Measurements from ENCODE around the gene IL26.
A peak's percentile ranks its signal among the peaks of the same experiment; 100 is the strongest.

Gene IL26

DNA sequence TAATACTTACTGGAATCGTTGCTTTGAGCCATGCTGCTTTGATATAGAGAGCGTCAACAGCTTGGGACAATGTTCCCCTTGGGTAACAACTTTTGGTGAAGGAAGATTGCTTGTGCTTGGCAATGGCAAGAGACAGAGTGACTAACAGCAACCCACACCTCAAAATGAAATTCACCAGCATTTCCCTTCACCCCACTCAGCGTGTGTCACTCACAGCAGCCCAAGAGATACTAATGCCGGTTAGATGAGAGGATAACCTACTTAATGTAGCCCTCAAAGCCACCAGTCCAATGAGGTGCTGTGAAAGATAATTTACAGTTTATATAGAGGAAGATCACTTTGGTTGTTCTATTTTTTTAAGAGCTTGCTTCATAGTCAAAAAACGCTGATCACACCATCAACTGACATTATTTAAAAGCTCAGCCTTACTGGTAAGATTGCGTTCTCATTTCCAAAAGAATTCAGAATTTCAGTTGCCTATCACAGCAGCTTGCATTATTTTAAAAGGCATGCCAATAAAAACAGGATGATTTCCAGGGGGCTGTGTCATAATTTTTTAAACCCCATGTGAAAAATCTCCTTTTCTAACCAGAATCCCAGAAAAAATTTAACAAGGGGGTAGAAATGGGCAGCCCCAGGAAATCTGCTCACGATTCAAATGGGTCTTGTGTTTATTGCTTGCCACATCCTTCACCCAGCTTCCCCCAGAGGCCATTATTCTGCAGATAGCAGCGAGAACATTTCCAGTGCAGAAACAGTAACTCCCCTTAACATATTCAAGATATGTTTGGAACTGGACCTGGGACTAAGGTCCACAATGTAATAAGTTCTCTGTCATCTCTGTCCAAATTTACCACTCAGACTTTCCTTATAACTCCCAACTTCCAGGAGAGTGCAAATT is at the start of gene IL26:
IL26 (minus strand) TSS at position 235 of the 901 bp plus-strand sequence; CDS start at position 181, 54 bp downstream.
- Mint-ChIP-seq H3K36me3 (ENCODE audit: low read depth) (no peaks in the 10 kb centered on the region), H3K27me3 (ENCODE audit: low read depth) (no peaks in the 10 kb centered on the region), H3K4me3 (no peak within 1 kb of the TSS), H3K4me1 (peaks cover 26% of the 10 kb centered on the region), H3K9me3 (no peaks in the 10 kb centered on the region), H3K27ac (peak within 1 kb of the TSS in 2 of 3 experiments; percentile 83 to 92)
- TF ChIP-seq, protein P1, sequence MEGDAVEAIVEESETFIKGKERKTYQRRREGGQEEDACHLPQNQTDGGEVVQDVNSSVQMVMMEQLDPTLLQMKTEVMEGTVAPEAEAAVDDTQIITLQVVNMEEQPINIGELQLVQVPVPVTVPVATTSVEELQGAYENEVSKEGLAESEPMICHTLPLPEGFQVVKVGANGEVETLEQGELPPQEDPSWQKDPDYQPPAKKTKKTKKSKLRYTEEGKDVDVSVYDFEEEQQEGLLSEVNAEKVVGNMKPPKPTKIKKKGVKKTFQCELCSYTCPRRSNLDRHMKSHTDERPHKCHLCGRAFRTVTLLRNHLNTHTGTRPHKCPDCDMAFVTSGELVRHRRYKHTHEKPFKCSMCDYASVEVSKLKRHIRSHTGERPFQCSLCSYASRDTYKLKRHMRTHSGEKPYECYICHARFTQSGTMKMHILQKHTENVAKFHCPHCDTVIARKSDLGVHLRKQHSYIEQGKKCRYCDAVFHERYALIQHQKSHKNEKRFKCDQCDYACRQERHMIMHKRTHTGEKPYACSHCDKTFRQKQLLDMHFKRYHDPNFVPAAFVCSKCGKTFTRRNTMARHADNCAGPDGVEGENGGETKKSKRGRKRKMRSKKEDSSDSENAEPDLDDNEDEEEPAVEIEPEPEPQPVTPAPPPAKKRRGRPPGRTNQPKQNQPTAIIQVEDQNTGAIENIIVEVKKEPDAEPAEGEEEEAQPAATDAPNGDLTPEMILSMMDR (IDR thresholded peaks at IDR 0.05; ENCODE audit: unreplicated experiment in 3 of 3): no peak

DNA sequence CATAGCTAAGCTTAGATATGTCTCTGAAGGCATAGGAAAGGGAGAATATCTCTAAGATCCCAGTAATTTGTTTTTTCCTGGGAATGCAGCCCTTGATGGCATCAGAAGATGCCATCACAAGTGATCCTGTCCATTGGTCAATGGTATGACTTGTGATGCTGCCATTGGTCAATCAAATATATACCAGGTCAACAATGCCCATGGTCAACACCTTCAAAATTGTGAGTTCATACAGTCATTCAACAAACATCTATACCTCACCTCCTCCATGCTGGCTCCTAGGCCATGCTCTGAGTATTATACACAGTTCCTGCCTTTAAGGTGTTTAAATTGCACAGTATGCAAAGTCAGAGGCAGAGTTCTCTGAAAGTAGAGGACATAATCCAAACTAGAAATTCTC is 47.1 kb upstream of the IL26 start:
- H3K9me3 Mint-ChIP-seq: no peaks in the 10 kb centered on the region
- H3K4me3 Mint-ChIP-seq: no peak overlapping the region
- no peak overlapping the region for H3K27ac Mint-ChIP-seq
- TF ChIP-seq, protein P1 (IDR thresholded peaks at IDR 0.05; ENCODE audit: unreplicated experiment in 3 of 3): no peak
- no peaks in the 10 kb centered on the region for H3K36me3 Mint-ChIP-seq (ENCODE audit: low read depth)
- H3K27me3 Mint-ChIP-seq (ENCODE audit: low read depth): no peaks in the 10 kb centered on the region
- H3K4me1 Mint-ChIP-seq: peaks cover 32% of the 10 kb centered on the region

DNA sequence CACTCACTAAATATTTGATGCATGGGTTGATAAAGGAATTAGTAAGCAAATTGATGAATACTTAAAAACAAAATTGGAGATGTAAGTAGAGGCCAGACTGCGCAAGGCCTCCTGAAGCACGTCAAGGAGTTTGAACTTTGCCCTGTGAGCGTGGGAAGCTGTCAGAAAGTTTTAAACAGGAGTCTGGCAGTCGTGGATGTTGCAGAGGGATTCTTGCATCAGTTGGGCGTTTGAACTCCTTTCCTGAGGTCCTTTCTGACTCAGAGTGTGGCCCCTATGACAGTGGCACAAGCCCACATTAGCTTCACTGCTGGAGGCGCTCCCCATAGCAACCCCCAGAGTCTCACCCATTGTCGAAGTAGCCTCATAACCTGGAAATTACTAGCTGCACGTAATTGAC is 45.7 kb upstream of the IL26 start:
- peak overlapping the region in 2 of 3 experiments; percentile 25 to 46 for H3K27ac Mint-ChIP-seq
- TF ChIP-seq, protein P1 (IDR thresholded peaks at IDR 0.05; ENCODE audit: unreplicated experiment in 3 of 3): no peak
- H3K27me3 Mint-ChIP-seq (ENCODE audit: low read depth): no peaks in the 10 kb centered on the region
- no peaks in the 10 kb centered on the region for H3K9me3 Mint-ChIP-seq
- peaks cover 27% of the 10 kb centered on the region for H3K4me1 Mint-ChIP-seq
- H3K36me3 Mint-ChIP-seq (ENCODE audit: low read depth): no peaks in the 10 kb centered on the region
- H3K4me3 Mint-ChIP-seq: no peak overlapping the region

DNA sequence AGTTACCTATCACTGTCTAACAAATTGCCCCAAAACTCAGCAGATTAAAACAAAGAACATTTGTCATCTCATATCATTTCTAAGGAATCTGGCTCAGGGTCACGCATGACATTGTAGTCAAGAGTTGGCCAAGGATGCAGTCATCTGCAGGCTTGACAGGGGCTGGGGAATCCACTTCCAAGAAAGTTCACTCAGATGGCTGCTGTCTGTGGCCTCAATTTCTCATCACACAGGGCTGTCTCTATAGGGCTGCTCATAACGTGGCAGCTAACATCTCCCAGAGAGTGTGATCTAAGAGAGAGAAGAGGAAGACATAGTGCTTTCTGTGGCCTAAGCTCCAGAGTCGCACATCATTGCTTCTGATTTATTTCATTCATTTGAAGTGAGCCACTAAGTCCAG is 44.7 kb upstream of the IL26 start:
- TF ChIP-seq, protein P1 (IDR thresholded peaks at IDR 0.05; ENCODE audit: unreplicated experiment in 3 of 3): no peak
- H3K4me3 Mint-ChIP-seq: no peak overlapping the region
- no peaks in the 10 kb centered on the region for H3K9me3 Mint-ChIP-seq
- H3K36me3 Mint-ChIP-seq (ENCODE audit: low read depth): no peaks in the 10 kb centered on the region
- H3K4me1 Mint-ChIP-seq: peaks cover 27% of the 10 kb centered on the region
- peak overlapping the region in 2 of 3 experiments; percentile 47 for H3K27ac Mint-ChIP-seq
- no peaks in the 10 kb centered on the region for H3K27me3 Mint-ChIP-seq (ENCODE audit: low read depth)

- TF ChIP-seq, protein P1 (IDR thresholded peaks at IDR 0.05; ENCODE audit: unreplicated experiment in 3 of 3): no peak
- Mint-ChIP-seq H3K4me1 (peaks cover 30% of the 10 kb centered on the region), H3K9me3 (no peaks in the 10 kb centered on the region), H3K27ac (peak overlapping the region in 1 of 3 experiments; percentile 47), H3K4me3 (no peak overlapping the region), H3K27me3 (ENCODE audit: low read depth) (no peaks in the 10 kb centered on the region), H3K36me3 (ENCODE audit: low read depth) (no peaks in the 10 kb centered on the region)
Measured at GRCh38 chr12:68269779-68270178, 44.2 kb upstream of the IL26 start.

Measured in nephron (organoid).